ENCODE data around the gene CETP. TPM values are rescaled to one million over a fixed set of nuclear protein-coding genes. Genes with fewer than 3 reads are reported as not detected.

The CETP gene
- total and polyA plus RNA-seq, 9 of the 15 experiments (the other 6 are each of a cell fraction or from before 2014, with no cell fraction given) = 0.07 to 0.11 TPM; not detected in 7

DNA sequence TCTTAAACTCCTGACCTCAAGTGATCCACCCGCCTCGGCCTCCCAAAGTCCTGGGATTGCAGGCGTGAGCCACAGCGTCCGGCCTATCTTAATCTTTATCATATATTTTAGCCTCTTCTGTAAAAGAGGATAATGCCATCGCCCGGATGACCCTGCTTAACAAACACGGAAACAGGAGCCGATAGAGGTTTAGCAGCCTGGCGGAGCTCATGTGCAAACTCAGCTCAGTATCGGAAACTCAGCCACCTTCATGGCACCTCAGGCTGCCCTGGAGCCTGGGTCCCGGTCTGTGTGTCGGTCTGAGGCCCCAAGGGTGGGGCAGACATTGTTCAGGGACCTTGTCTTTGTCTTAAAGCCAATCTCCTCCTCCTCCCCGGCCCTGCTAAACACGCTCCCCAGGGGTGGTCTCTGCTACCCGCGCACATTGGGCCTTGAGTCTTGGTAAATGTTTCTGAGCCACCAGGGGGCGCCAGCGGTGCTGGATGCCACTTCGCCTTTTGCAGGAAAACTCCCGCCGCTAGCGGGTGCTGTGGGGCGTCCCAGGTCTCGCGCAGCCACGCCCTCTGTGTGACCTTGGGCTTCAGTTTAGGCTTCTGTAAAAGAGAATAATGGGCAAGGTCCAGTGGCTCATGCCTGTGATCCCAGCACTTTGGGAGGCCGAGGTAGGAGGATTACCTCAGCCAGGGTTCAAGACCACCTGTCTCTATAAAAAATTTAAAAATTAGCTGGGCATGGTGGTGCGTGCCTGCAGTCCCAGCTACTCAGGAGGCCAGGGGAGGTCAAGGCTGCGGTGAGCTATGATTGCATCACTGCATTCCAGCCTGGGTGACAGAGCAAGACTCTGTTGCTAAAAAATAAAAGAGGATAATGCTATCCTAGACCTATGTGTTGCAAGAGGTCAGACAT lies 2.7 kb downstream of the CETP start (continued):
- TF ChIP-seq, protein P1, sequence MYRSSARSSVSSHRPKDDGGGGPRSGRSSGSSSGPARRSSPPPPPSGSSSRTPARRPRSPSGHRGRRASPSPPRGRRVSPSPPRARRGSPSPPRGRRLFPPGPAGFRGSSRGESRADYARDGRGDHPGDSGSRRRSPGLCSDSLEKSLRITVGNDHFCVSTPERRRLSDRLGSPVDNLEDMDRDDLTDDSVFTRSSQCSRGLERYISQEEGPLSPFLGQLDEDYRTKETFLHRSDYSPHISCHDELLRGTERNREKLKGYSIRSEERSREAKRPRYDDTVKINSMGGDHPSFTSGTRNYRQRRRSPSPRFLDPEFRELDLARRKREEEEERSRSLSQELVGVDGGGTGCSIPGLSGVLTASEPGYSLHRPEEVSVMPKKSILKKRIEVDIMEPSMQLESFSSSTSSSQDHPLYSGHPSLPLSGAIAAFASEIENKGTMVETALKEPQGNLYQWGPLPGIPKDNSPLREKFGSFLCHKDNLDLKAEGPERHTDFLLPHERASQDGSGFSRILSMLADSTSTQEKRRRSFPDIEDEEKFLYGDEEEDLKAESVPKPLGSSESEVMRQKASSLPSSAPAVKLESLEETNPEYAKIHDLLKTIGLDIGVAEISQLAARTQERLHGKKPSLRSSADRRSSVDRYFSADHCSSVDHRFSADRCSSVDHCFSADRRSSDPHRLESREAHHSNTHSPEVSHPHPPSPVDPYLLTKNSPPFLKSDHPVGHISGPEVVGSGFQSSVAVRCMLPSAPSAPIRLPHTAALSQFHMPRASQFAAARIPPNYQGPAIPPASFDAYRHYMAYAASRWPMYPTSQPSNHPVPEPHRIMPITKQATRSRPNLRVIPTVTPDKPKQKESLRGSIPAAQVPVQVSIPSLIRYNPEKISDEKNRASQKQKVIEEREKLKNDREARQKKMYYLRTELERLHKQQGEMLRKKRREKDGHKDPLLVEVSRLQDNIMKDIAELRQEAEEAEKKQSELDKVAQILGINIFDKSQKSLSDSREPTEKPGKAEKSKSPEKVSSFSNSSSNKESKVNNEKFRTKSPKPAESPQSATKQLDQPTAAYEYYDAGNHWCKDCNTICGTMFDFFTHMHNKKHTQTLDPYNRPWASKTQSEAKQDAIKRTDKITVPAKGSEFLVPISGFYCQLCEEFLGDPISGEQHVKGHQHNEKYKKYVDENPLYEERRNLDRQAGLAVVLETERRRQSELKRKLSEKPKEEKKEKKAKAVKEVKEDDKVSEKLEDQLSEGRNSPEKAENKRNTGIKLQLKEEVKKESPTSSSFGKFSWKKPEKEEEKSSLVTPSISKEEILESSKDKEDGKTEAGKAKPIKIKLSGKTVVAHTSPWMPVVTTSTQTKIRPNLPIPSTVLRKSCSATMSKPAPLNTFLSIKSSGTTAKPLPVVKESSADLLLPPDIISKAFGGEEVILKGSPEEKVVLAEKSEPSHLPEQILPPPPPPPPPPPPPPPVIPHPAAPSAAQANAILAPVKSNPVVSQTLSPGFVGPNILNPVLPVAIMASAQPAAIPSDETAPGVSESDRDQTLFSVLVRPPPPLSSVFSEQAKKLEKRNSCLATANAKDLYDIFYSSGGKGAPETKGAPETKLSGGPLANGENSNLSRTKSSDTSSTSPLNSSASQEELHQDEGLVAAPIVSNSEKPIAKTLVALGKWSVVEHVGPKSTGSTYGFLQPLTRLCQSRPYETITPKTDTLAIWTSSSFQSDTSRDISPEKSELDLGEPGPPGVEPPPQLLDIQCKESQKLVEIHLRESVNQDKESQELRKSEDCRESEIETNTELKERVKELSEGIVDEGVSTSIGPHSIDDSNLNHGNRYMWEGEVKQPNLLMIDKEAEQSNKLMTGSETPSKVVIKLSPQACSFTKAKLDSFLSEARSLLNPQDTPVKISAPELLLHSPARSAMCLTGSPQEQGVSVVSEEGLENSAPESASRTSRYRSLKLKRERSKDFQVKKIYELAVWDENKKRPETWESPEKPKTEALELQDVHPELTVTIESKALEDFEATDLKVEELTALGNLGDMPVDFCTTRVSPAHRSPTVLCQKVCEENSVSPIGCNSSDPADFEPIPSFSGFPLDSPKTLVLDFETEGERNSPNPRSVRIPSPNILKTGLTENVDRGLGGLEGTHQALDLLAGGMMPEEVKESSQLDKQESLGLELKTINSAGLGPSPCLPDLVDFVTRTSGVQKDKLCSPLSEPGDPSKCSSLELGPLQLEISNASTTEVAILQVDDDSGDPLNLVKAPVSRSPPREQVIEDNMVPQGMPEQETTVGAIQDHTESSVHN (IDR thresholded peaks at IDR 0.05; ENCODE audit: borderline replicate concordance in 1 of 2, low read depth in 1 of 2) = 0 out of 4 replicates have a peak, but pooled peaks of 1 of the 2 experiments have one; percentile 63
- TF ChIP-seq, protein P2, sequence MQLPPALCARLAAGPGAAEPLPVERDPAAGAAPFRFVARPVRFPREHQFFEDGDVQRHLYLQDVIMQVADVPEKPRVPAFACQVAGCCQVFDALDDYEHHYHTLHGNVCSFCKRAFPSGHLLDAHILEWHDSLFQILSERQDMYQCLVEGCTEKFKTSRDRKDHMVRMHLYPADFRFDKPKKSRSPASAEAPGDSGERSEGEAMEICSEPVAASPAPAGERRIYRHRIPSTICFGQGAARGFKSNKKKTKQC (CRISPR knock-in tag; IDR thresholded peaks at IDR 0.05) = peak; percentile 49; the same call in 1 of the 2 replicates
- TF ChIP-seq, protein P3, sequence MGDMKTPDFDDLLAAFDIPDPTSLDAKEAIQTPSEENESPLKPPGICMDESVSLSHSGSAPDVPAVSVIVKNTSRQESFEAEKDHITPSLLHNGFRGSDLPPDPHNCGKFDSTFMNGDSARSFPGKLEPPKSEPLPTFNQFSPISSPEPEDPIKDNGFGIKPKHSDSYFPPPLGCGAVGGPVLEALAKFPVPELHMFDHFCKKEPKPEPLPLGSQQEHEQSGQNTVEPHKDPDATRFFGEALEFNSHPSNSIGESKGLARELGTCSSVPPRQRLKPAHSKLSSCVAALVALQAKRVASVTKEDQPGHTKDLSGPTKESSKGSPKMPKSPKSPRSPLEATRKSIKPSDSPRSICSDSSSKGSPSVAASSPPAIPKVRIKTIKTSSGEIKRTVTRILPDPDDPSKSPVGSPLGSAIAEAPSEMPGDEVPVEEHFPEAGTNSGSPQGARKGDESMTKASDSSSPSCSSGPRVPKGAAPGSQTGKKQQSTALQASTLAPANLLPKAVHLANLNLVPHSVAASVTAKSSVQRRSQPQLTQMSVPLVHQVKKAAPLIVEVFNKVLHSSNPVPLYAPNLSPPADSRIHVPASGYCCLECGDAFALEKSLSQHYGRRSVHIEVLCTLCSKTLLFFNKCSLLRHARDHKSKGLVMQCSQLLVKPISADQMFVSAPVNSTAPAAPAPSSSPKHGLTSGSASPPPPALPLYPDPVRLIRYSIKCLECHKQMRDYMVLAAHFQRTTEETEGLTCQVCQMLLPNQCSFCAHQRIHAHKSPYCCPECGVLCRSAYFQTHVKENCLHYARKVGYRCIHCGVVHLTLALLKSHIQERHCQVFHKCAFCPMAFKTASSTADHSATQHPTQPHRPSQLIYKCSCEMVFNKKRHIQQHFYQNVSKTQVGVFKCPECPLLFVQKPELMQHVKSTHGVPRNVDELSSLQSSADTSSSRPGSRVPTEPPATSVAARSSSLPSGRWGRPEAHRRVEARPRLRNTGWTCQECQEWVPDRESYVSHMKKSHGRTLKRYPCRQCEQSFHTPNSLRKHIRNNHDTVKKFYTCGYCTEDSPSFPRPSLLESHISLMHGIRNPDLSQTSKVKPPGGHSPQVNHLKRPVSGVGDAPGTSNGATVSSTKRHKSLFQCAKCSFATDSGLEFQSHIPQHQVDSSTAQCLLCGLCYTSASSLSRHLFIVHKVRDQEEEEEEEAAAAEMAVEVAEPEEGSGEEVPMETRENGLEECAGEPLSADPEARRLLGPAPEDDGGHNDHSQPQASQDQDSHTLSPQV (IDR thresholded peaks at IDR 0.05) = peak; percentile 68; the same call in 1 of the 2 replicates
- peak in 1 of 2 experiments; percentile 59; a peak in 2 of 4 replicates for TF ChIP-seq SRF (CRISPR knock-in tag; IDR thresholded peaks at IDR 0.05)
- no peak for TF ChIP-seq SP2 (IDR thresholded peaks at IDR 0.05; ENCODE audit: extremely low read depth, low read depth, low read length, poor library complexity, severe bottlenecking)
- no peak for TF ChIP-seq KAT8 (IDR thresholded peaks at IDR 0.05; ENCODE audit: low read depth)
- no peak for TF ChIP-seq EP300 (IDR thresholded peaks at IDR 0.05; ENCODE audit: low read length)
- TF ChIP-seq, protein P4, sequence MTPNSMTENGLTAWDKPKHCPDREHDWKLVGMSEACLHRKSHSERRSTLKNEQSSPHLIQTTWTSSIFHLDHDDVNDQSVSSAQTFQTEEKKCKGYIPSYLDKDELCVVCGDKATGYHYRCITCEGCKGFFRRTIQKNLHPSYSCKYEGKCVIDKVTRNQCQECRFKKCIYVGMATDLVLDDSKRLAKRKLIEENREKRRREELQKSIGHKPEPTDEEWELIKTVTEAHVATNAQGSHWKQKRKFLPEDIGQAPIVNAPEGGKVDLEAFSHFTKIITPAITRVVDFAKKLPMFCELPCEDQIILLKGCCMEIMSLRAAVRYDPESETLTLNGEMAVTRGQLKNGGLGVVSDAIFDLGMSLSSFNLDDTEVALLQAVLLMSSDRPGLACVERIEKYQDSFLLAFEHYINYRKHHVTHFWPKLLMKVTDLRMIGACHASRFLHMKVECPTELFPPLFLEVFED (CRISPR knock-in tag; conservative IDR thresholded peaks at IDR 0.05) = no peak
- TF ChIP-seq TAF7 (tag; IDR thresholded peaks at IDR 0.05) = no peak
- TF ChIP-seq CBX8 (IDR thresholded peaks at IDR 0.05; ENCODE audit: borderline replicate concordance, extremely low read depth, low read depth, low read length, poor library complexity, severe bottlenecking) = no peak

All from K562 (cell line).